HepG2 (cell line): Measurements from ENCODE around the gene AQP6. TPM values are rescaled to one million over a fixed set of nuclear protein-coding genes. Genes with fewer than 3 reads are reported as not detected.

Source experiments
- ATAC-seq: fragments of 200-7000 bp; cut with Tn5 transposase; 3 replicates; pipeline ENCODE4 v1.9.1; 2020; ENCODE audit warnings: mild to moderate bottlenecking, moderate library complexity
- BruUV-seq: library from RNA; stranded (reverse); fragments of 400-500 nt; replicated peaks from 2 replicates; lab custom pipeline; 2021; lab: Mats Ljungman, UMichigan
- CTCF ChIA-PET: fragments of 300-600 bp; formaldehyde crosslinking; extraction: SDS; loops from one replicate; lab custom pipeline; 2021; ENCODE audit warnings: low total read pairs, inconsistent platforms, low intra/inter-chr PET ratio; lab: Yijun Ruan, JAX
- POLR2A ChIA-PET: fragments of 350-600 bp; sonication (Branson Sonifier 250); formaldehyde crosslinking; loops from one replicate; lab custom pipeline; 2020; ENCODE audit warnings: antibody characterized with exemption, inconsistent platforms; lab: Yijun Ruan, JAX
- DNase-seq: peaks from one replicate; pipeline ENCODE4 v3.0.0-alpha.2; 2015; ENCODE audit warnings: low spot score
- FAIRE-seq: peaks from 3 replicates; lab custom pipeline; 2011; peaks lifted over from hg19 to GRCh38; lab: Jason Lieb, UNC
- H2AFZ ChIP-seq: one replicate; pipeline ENCODE4 v1.6.1; 2011; ENCODE audit warnings: low read length, inconsistent platforms
- H3K27ac ChIP-seq: fragments of 300-600 bp; 3 replicates; pipeline ENCODE4 v1.8.0; 2011; ENCODE audit warnings: mixed run types, mild to moderate bottlenecking, mixed read lengths, low read length, inconsistent platforms; ENCODE audit not compliant: insufficient read depth; ENCODE audit errors: extremely low read length
- H3K27me3 ChIP-seq, 2 experiments: fragments of 200-600 bp in 1 of 2; 2 replicates in 1 of 2; 3 replicates in 1 of 2; pipeline versions ENCODE4 v1.6.0 to v1.8.0; 2011; ENCODE audit warnings: low read length in 2 of 2, mild to moderate bottlenecking in 2 of 2, moderate library complexity in 2 of 2, inconsistent platforms in 1 of 2; ENCODE audit not compliant: insufficient read depth in 2 of 2, control insufficient read depth in 1 of 2
- H3K36me3 ChIP-seq, 2 experiments: fragments of 200-600 bp in 1 of 2; replicated peaks in 1 of 2; 2 replicates in 1 of 2; 3 replicates in 1 of 2; pipeline versions ENCODE4 v1.5.1 to v1.8.0; 2011; ENCODE audit warnings: low read length in 2 of 2, inconsistent platforms in 1 of 2; ENCODE audit not compliant: insufficient read depth in 2 of 2, control insufficient read depth in 1 of 2
- H3K4me1 ChIP-seq: 2 replicates; pipeline ENCODE4 v1.5.1; 2012; ENCODE audit warnings: low read length, inconsistent platforms; ENCODE audit not compliant: insufficient read depth
- H3K4me2 ChIP-seq: 2 replicates; pipeline ENCODE4 v1.6.0; 2011; ENCODE audit warnings: low read depth, low read length, inconsistent platforms
- H3K4me3 ChIP-seq, 3 experiments: fragments of 200-600 bp in 1 of 3; sonication (generic), shearing (Covaris generic) in 1 of 3; replicated peaks in 1 of 3; 2 replicates each; pipeline ENCODE4 v1.5.1; 2011 to 2016; ENCODE audit warnings: low read length in 3 of 3, inconsistent platforms in 2 of 3, low read depth in 2 of 3, mild to moderate bottlenecking in 2 of 3, control low read depth in 1 of 3, mixed read lengths in 1 of 3; ENCODE audit not compliant: insufficient read depth in 1 of 3
- H3K79me2 ChIP-seq: one replicate; pipeline ENCODE4 v1.6.1; 2011; ENCODE audit warnings: low read length, inconsistent platforms; ENCODE audit not compliant: insufficient read depth
- H3K9ac ChIP-seq: 2 replicates; pipeline ENCODE4 v1.6.0; 2011; ENCODE audit warnings: mild to moderate bottlenecking, low read depth, low read length, inconsistent platforms; ENCODE audit not compliant: insufficient read depth
- H3K9me3 ChIP-seq: 2 replicates; pipeline ENCODE4 v1.5.1; 2012; ENCODE audit warnings: mild to moderate bottlenecking, low read length
- H4K20me1 ChIP-seq: 2 replicates; pipeline ENCODE4 v1.6.0; 2011; ENCODE audit warnings: inconsistent platforms, mild to moderate bottlenecking, low read length, moderate library complexity; ENCODE audit not compliant: insufficient read depth
- BRD4 ChIP-seq: sonication (generic); formaldehyde crosslinking; IDR thresholded peaks from 2 replicates; pipeline ENCODE4 v1.4.0; 2020; ENCODE audit warnings: missing genetic modification reagents
- FOSL1 ChIP-seq: sonication (generic); formaldehyde crosslinking; IDR thresholded peaks from 2 replicates; pipeline ENCODE4 v1.9.0; 2021; ENCODE audit warnings: missing genetic modification reagents, borderline replicate concordance
- HDAC2 ChIP-seq: sonication (generic); formaldehyde crosslinking; IDR thresholded peaks from 2 replicates; pipeline ENCODE4 v1.4.0; 2020; ENCODE audit warnings: missing genetic modification reagents
- HHEX ChIP-seq: IDR thresholded peaks from 2 replicates; pipeline ENCODE4 v1.6.1; 2016; ENCODE audit warnings: control low read depth
- KLF11 ChIP-seq: IDR thresholded peaks from 2 replicates; pipeline ENCODE4 v1.6.1; 2016; ENCODE audit warnings: missing compliant biosample characterization
- MLLT10 ChIP-seq: sonication (generic); formaldehyde crosslinking; IDR thresholded peaks from 2 replicates; pipeline ENCODE4 v1.4.0; 2020; ENCODE audit warnings: missing genetic modification reagents
- POLR2G ChIP-seq: fragments of 200-400 bp; formaldehyde crosslinking; IDR thresholded peaks from 2 replicates; pipeline ENCODE4 v1.6.1; 2018; ENCODE audit warnings: mild to moderate bottlenecking, low read depth, low read length, moderate library complexity
- SNRNP70 ChIP-seq: fragments of 200-400 bp; formaldehyde crosslinking; IDR thresholded peaks from 2 replicates; pipeline ENCODE4 v1.6.1; 2017; ENCODE audit warnings: mild to moderate bottlenecking, low read depth, low read length, moderate library complexity
- SP2 ChIP-seq: sonication (generic); formaldehyde crosslinking; IDR thresholded peaks from 2 replicates; pipeline ENCODE4 v1.5.1; 2020; ENCODE audit warnings: mild to moderate bottlenecking, missing genetic modification reagents
- TCF7 ChIP-seq: sonication (generic); IDR thresholded peaks from 2 replicates; pipeline ENCODE4 v1.6.1; 2016; ENCODE audit warnings: antibody characterized with exemption, low read depth
- ZC3H13 ChIP-seq: sonication (generic); formaldehyde crosslinking; IDR thresholded peaks from 2 replicates; pipeline ENCODE4 v1.8.1; 2023; ENCODE audit warnings: mild to moderate bottlenecking, missing genetic modification reagents, moderate library complexity
- ZNF101 ChIP-seq: sonication (generic); formaldehyde crosslinking; IDR thresholded peaks from 2 replicates; pipeline ENCODE4 v1.4.0; 2020; ENCODE audit warnings: mild to moderate bottlenecking, low read depth, missing genetic modification reagents, borderline replicate concordance
- ZNF230 ChIP-seq: sonication (generic); formaldehyde crosslinking; IDR thresholded peaks from 2 replicates; pipeline ENCODE4 v1.4.0; 2020; ENCODE audit warnings: mild to moderate bottlenecking, missing genetic modification reagents
- ZNF260 ChIP-seq: sonication (generic); formaldehyde crosslinking; IDR thresholded peaks from 2 replicates; pipeline ENCODE4 v1.4.0; 2020; ENCODE audit warnings: missing genetic modification reagents, low read depth, mild to moderate bottlenecking, borderline replicate concordance
- ZNF674 ChIP-seq: sonication (generic); formaldehyde crosslinking; IDR thresholded peaks from 2 replicates; pipeline ENCODE4 v1.5.0; 2020; ENCODE audit warnings: low read depth, mild to moderate bottlenecking, missing genetic modification reagents
- WGBS: methylation state at CpG from one replicate; pipeline ENCODE4 v1.1.6; 2017; ENCODE audit warnings: low lambda C conversion rate; 5-methylcytosine and 5-hydroxymethylcytosine counted together
- in situ Hi-C: cut with HindIII; loops from 2 replicates; pipeline ENCODE4 v1.10.0; 2017; ENCODE audit warnings: low pct_unique_long_range_greater_than_20kb; ENCODE audit not compliant: extremely low pct_ligation_motif_present
- intact Hi-C: fragments of 100-400 bp; cut with micrococcal nuclease; formaldehyde crosslinking; loops from one replicate; pipeline ENCODE4 v1.10.0; 2022; ENCODE audit not compliant: unreplicated experiment
- polyA plus RNA-seq, 8 experiments: library from polyadenylated mRNA; depleted of rRNA in 3 of 8; stranded (reverse) in 7 of 8; unstranded in 1 of 8; fragments of >200 nt; fragmentation: Illumina TruSeq in 4 of 8; extraction: Trizol in 4 of 8; gene quantifications; 2 replicates each; pipeline versions ENCODE4 v1.2.1 to v1.2.3, GENCODE V29; 2011 to 2016; ENCODE audit warnings: low read depth in 4 of 8, missing spikeins in 1 of 8, mixed read lengths in 1 of 8; ENCODE audit not compliant: insufficient read depth in 1 of 8
- total RNA-seq, 5 experiments: library from RNA; depleted of rRNA; stranded (reverse); fragments of >200 nt; fragmentation: Illumina TruSeq; extraction: Trizol; gene quantifications; 2 replicates each; pipeline ENCODE4 v1.2.3, GENCODE V29; 2016; ENCODE audit warnings: low read depth in 1 of 5
- TF ChIP-seq, protein P1 (sequence below): IDR thresholded peaks from 2 replicates; pipeline ENCODE4 v1.6.1; 2016; ENCODE audit warnings: missing compliant biosample characterization, missing genetic modification reagents, borderline replicate concordance

AQP6 gene
- total and polyA plus RNA-seq, 2 of the 13 experiments (the other 11 are each of a cell fraction or from before 2014, with no cell fraction given) = 0.32 to 1.3 TPM

DNA sequence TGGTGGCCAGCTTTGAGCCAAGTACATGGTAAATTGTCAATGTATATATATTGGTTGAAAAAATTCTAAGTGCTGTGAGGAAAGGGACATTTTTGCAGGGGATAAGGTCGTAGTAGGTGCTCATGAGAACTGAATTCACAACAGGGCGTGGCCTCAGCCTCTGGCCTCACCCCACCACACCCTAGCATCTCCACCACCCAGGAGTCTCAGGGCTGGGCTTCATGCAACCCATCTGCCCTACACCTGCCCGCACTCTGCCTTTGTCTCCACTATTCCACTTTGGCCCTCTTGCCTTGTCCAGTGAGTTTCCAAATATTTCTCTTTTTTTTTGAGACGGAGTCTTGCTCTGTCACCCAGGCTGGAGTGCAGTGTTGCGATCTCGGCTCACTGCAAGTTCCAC is 44.3 kb upstream of the AQP6 start:
- no peak for ATAC-seq
- Histone ChIP-seq H3K36me3 (no peaks in the 10 kb centered on the region), H4K20me1 (no peaks in the 10 kb centered on the region), H3K9me3 (no peaks in the 10 kb centered on the region), H3K27ac (no peak overlapping the region), H3K79me2 (no peaks in the 10 kb centered on the region), H3K9ac (no peak overlapping the region), H2AFZ (no peak overlapping the region), H3K4me3 (no peak overlapping the region), H3K27me3 (peaks cover 0 to 9% of the 10 kb centered on the region in 2 experiments; a peak in 1 of 5 replicates), H3K4me1 (no peaks in the 10 kb centered on the region), H3K4me2 (no peak overlapping the region)
- no peak for DNase-seq
- POLR2A ChIA-PET = no interaction called here
- 57% methylated on average over 6 of the region's 6 CpGs for WGBS
- intact Hi-C loops = no loop called here
- in situ Hi-C loops = no loop called here
- CTCF ChIA-PET = no interaction called here
- BruUV-seq = no TSS peak
- no peak for TF ChIP-seq MLLT10
- no peak for TF ChIP-seq SP2 (CRISPR knock-in tag)
- no peak for TF ChIP-seq ZNF230 (CRISPR knock-in tag)
- TF ChIP-seq HDAC2 = no peak
- TF ChIP-seq BRD4 (CRISPR knock-in tag) = no peak
- TF ChIP-seq, protein P1, sequence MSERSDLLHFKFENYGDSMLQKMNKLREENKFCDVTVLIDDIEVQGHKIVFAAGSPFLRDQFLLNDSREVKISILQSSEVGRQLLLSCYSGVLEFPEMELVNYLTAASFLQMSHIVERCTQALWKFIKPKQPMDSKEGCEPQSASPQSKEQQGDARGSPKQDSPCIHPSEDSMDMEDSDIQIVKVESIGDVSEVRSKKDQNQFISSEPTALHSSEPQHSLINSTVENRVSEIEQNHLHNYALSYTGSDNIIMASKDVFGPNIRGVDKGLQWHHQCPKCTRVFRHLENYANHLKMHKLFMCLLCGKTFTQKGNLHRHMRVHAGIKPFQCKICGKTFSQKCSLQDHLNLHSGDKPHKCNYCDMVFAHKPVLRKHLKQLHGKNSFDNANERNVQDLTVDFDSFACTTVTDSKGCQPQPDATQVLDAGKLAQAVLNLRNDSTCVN (CRISPR knock-in tag) = no peak
- FAIRE-seq = no peak

DNA sequence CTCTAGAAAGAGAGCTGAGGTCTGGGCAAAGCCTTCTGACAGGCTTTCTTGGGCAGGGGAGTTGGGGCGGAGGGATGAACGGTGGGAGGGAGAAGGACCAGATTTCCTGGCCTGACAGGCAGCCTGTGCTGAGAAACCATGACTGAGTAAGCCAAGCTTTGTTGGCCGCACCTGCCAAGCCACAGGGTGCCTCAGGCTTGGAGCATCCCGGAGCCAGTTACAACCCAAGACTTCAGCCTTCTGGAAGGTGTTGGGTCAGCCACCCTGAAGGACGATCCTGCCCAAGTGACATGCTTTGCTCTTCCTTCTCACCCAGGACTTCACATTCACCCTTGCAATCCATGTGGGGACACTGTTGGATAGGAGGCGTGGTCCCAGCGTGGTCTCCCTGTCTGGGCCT is 43.2 kb upstream of the AQP6 start:
- DNase-seq = no peak
- Histone ChIP-seq H3K4me3 (no peak overlapping the region), H2AFZ (no peak overlapping the region), H3K27me3 (peaks cover 0 to 4% of the 10 kb centered on the region in 2 experiments; a peak in 1 of 5 replicates), H3K4me1 (no peaks in the 10 kb centered on the region), H3K36me3 (no peaks in the 10 kb centered on the region), H3K4me2 (no peak overlapping the region), H4K20me1 (no peaks in the 10 kb centered on the region), H3K79me2 (no peaks in the 10 kb centered on the region), H3K9me3 (no peaks in the 10 kb centered on the region), H3K27ac (no peak overlapping the region), H3K9ac (no peak overlapping the region)
- ChIA-PET CTCF (no interaction called here), POLR2A (no interaction called here)
- no peak for FAIRE-seq
- intact Hi-C loops = no loop called here
- no peak for ATAC-seq
- 23% methylated on average over 2 of the region's 7 CpGs for WGBS
- in situ Hi-C loops = no loop called here
- BruUV-seq = no TSS peak
- TF ChIP-seq TCF7 (no peak), KLF11 (CRISPR knock-in tag) (no peak), POLR2G (no peak), HHEX (no peak), FOSL1 (no peak), ZC3H13 (CRISPR knock-in tag) (no peak), ZNF674 (no peak), SNRNP70 (no peak), ZNF101 (CRISPR knock-in tag) (no peak), ZNF260 (CRISPR knock-in tag) (no peak)
